HEK293 (cell line): Measurements from ENCODE around the gene CCDC141.

Source experiments
- CTCF ChIA-PET: fragments of 350-600 bp; formaldehyde crosslinking; extraction: SDS; loops from one replicate; lab custom pipeline; 2021; ENCODE audit warnings: antibody characterized with exemption; lab: Yijun Ruan, JAX
- POLR2A ChIA-PET: fragments of 300-600 bp; formaldehyde crosslinking; extraction: SDS; loops from one replicate; lab custom pipeline; 2020; ENCODE audit warnings: antibody characterized with exemption, inconsistent platforms; lab: Yijun Ruan, JAX
- H3K27ac ChIP-seq: fragments of 200-500 bp; sonication (Bioruptor generic); 2 replicates; pipeline ENCODE4 v1.5.1; 2014; ENCODE audit warnings: low read depth, low read length, control low read depth, inconsistent platforms; ENCODE audit errors: extremely low read depth
- H3K36me3 ChIP-seq, 2 experiments: fragments of 200-500 bp in 1 of 2; sonication (Bioruptor generic) in 1 of 2; 1 replicate in 1 of 2; 2 replicates in 1 of 2; pipeline ENCODE4 v1.5.1; 2014 to 2017; ENCODE audit warnings: inconsistent platforms in 2 of 2, low read length in 2 of 2; ENCODE audit not compliant: control insufficient read depth in 2 of 2, insufficient read depth in 1 of 2
- H3K4me1 ChIP-seq: fragments of 200-500 bp; sonication (Bioruptor generic); 2 replicates; pipeline ENCODE4 v1.5.1; 2014; ENCODE audit warnings: mild to moderate bottlenecking, low read length, inconsistent platforms; ENCODE audit not compliant: control insufficient read depth, insufficient read depth
- H3K4me3 ChIP-seq: 2 replicates; pipeline ENCODE4 v1.5.1; 2011; ENCODE audit warnings: low read depth, mild to moderate bottlenecking, control low read depth, low read length, moderate library complexity
- H3K9me3 ChIP-seq: fragments of 200-500 bp; sonication (Bioruptor generic); 2 replicates; pipeline ENCODE4 v1.5.1; 2014; ENCODE audit warnings: low read depth, low read length, inconsistent platforms; ENCODE audit not compliant: control insufficient read depth, insufficient read depth
- BCL11A ChIP-seq: fragments of 450-650 bp; formaldehyde crosslinking; IDR thresholded peaks from 2 replicates; pipeline ENCODE4 v1.5.1; 2016; ENCODE audit warnings: low read depth, missing biosample characterization, missing genetic modification characterization
- EGR2 ChIP-seq: fragments of 450-650 bp; formaldehyde crosslinking; IDR thresholded peaks from 2 replicates; pipeline ENCODE4 v1.5.1; 2016; ENCODE audit warnings: low read depth, missing biosample characterization, missing genetic modification characterization
- HIC1 ChIP-seq: fragments of 450-650 bp; formaldehyde crosslinking; IDR thresholded peaks from 2 replicates; pipeline ENCODE4 v1.5.1; 2016; ENCODE audit warnings: missing biosample characterization, missing genetic modification characterization
- HOXA7 ChIP-seq: sonication (generic); formaldehyde crosslinking; IDR thresholded peaks from 2 replicates; pipeline ENCODE4 v1.8.1; 2022; ENCODE audit warnings: missing genetic modification reagents, borderline replicate concordance
- PRDM1 ChIP-seq: fragments of 450-650 bp; formaldehyde crosslinking; IDR thresholded peaks from 2 replicates; pipeline ENCODE4; 2016; ENCODE audit warnings: missing biosample characterization, missing genetic modification characterization
- SP2 ChIP-seq: fragments of 450-650 bp; formaldehyde crosslinking; IDR thresholded peaks from 2 replicates; pipeline ENCODE4 v1.5.1; 2016; ENCODE audit warnings: missing biosample characterization, missing genetic modification characterization
- SP7 ChIP-seq: fragments of 450-650 bp; formaldehyde crosslinking; IDR thresholded peaks from 2 replicates; pipeline ENCODE4 v1.5.1; 2016; ENCODE audit warnings: missing biosample characterization, missing genetic modification characterization
- ZBTB48 ChIP-seq: fragments of 450-650 bp; formaldehyde crosslinking; IDR thresholded peaks from 2 replicates; pipeline ENCODE4 v1.5.1; 2016; ENCODE audit warnings: missing biosample characterization, missing genetic modification characterization
- ZEB2 ChIP-seq: fragments of 450-650 bp; formaldehyde crosslinking; IDR thresholded peaks from 2 replicates; pipeline ENCODE4 v1.5.1; 2016; ENCODE audit warnings: missing biosample characterization, missing genetic modification characterization
- ZFP41 ChIP-seq: fragments of 450-650 bp; formaldehyde crosslinking; IDR thresholded peaks from 2 replicates; pipeline ENCODE4 v1.5.1; 2016; ENCODE audit warnings: missing biosample characterization, missing genetic modification characterization, borderline replicate concordance
- ZNF138 ChIP-seq: fragments of 450-650 bp; formaldehyde crosslinking; IDR thresholded peaks from 2 replicates; pipeline ENCODE4 v1.5.1; 2016; ENCODE audit warnings: missing biosample characterization, missing genetic modification characterization, borderline replicate concordance
- ZNF175 ChIP-seq: fragments of 450-650 bp; formaldehyde crosslinking; IDR thresholded peaks from 2 replicates; pipeline ENCODE4 v1.5.1; 2016; ENCODE audit warnings: missing biosample characterization, missing genetic modification characterization
- ZNF19 ChIP-seq: fragments of 450-650 bp; formaldehyde crosslinking; IDR thresholded peaks from 2 replicates; pipeline ENCODE4; 2016; ENCODE audit warnings: missing biosample characterization, missing genetic modification characterization, low read depth
- ZNF223 ChIP-seq: fragments of 450-650 bp; formaldehyde crosslinking; IDR thresholded peaks from 2 replicates; pipeline ENCODE4 v1.5.1; 2016; ENCODE audit warnings: missing biosample characterization, missing genetic modification characterization
- ZNF23 ChIP-seq: fragments of 450-650 bp; formaldehyde crosslinking; IDR thresholded peaks from 2 replicates; pipeline ENCODE4 v1.5.1; 2016; ENCODE audit warnings: missing biosample characterization, missing genetic modification characterization, borderline replicate concordance
- ZNF24 ChIP-seq: fragments of 450-650 bp; formaldehyde crosslinking; IDR thresholded peaks from 2 replicates; pipeline ENCODE4 v1.5.1; 2016; ENCODE audit warnings: missing biosample characterization, missing genetic modification characterization
- ZNF580 ChIP-seq: fragments of 450-650 bp; formaldehyde crosslinking; IDR thresholded peaks from 2 replicates; pipeline ENCODE4 v1.5.1; 2016; ENCODE audit warnings: missing biosample characterization, missing genetic modification characterization
- ZNF585B ChIP-seq: fragments of 450-650 bp; formaldehyde crosslinking; IDR thresholded peaks from 2 replicates; pipeline ENCODE4 v1.5.1; 2016; ENCODE audit warnings: missing biosample characterization, missing genetic modification characterization
- ZNF664 ChIP-seq: fragments of 450-650 bp; formaldehyde crosslinking; IDR thresholded peaks from 2 replicates; pipeline ENCODE4 v1.5.1; 2016; ENCODE audit warnings: missing biosample characterization, missing genetic modification characterization
- ZNF670 ChIP-seq: fragments of 450-650 bp; formaldehyde crosslinking; IDR thresholded peaks from 2 replicates; pipeline ENCODE4 v1.5.1; 2016; ENCODE audit warnings: missing biosample characterization, missing genetic modification characterization, low read depth
- ZXDB ChIP-seq: fragments of 450-650 bp; formaldehyde crosslinking; IDR thresholded peaks from 2 replicates; pipeline ENCODE4 v1.5.1; 2016; ENCODE audit warnings: missing biosample characterization, missing genetic modification characterization
- TF ChIP-seq, protein P1 (sequence below): fragments of 450-650 bp; IDR thresholded peaks from 2 replicates; pipeline ENCODE4 v1.5.1; 2018; ENCODE audit warnings: missing biosample characterization, mild to moderate bottlenecking, missing genetic modification characterization
- TF ChIP-seq, protein P2 (sequence below): fragments of 450-650 bp; formaldehyde crosslinking; IDR thresholded peaks from 2 replicates; pipeline ENCODE4 v1.5.1; 2016; ENCODE audit warnings: missing biosample characterization, missing genetic modification characterization, low read depth
- TF ChIP-seq, protein P3 (sequence below): fragments of 450-650 bp; formaldehyde crosslinking; IDR thresholded peaks from 2 replicates; pipeline ENCODE4 v1.5.1; 2016; ENCODE audit warnings: missing biosample characterization, missing genetic modification characterization
- TF ChIP-seq, protein P4 (sequence below): fragments of 450-650 bp; formaldehyde crosslinking; IDR thresholded peaks from 2 replicates; pipeline ENCODE4 v1.5.1; 2016; ENCODE audit warnings: missing biosample characterization, missing genetic modification characterization

CCDC141 gene

GRCh38 chr2:178805457-178805856 is 244.5 kb downstream of the CCDC141 start:
- H3K9me3 ChIP-seq: no peaks in the 10 kb centered on the region
- POLR2A ChIA-PET: no interaction called here
- TF ChIP-seq ZEB2 (tag by site-specific recombination): no peak
- TF ChIP-seq, protein P1, sequence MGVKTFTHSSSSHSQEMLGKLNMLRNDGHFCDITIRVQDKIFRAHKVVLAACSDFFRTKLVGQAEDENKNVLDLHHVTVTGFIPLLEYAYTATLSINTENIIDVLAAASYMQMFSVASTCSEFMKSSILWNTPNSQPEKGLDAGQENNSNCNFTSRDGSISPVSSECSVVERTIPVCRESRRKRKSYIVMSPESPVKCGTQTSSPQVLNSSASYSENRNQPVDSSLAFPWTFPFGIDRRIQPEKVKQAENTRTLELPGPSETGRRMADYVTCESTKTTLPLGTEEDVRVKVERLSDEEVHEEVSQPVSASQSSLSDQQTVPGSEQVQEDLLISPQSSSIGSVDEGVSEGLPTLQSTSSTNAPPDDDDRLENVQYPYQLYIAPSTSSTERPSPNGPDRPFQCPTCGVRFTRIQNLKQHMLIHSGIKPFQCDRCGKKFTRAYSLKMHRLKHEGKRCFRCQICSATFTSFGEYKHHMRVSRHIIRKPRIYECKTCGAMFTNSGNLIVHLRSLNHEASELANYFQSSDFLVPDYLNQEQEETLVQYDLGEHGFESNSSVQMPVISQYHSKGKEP: no peak
- no peak for TF ChIP-seq ZBTB48 (tag by site-specific recombination)
- TF ChIP-seq ZNF19 (tag by site-specific recombination): no peak
- TF ChIP-seq, protein P2, sequence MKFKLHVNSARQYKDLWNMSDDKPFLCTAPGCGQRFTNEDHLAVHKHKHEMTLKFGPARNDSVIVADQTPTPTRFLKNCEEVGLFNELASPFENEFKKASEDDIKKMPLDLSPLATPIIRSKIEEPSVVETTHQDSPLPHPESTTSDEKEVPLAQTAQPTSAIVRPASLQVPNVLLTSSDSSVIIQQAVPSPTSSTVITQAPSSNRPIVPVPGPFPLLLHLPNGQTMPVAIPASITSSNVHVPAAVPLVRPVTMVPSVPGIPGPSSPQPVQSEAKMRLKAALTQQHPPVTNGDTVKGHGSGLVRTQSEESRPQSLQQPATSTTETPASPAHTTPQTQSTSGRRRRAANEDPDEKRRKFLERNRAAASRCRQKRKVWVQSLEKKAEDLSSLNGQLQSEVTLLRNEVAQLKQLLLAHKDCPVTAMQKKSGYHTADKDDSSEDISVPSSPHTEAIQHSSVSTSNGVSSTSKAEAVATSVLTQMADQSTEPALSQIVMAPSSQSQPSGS (tag by site-specific recombination): no peak
- TF ChIP-seq SP7 (tag by site-specific recombination): no peak
- TF ChIP-seq HOXA7 (CRISPR knock-in tag): no peak
- no peak for TF ChIP-seq ZNF585B
- H3K36me3 ChIP-seq: no peaks in the 10 kb centered on the region
- H3K4me3 ChIP-seq: no peak overlapping the region
- no peak overlapping the region for H3K27ac ChIP-seq
- H3K4me1 ChIP-seq: no peaks in the 10 kb centered on the region
- CTCF ChIA-PET: interaction anchor here (1.1 to 1.9 kb wide), 3 partner anchors 10 to 14 kb away, joined by 3 to 13 read pairs (median 6); no protein-coding TSS in a partner anchor

GRCh38 chr2:178804791-178805190 is 245.1 kb downstream of the CCDC141 start:
- H3K27ac ChIP-seq: no peak overlapping the region
- ChIA-PET CTCF (interaction anchor here (0.6 to 1.9 kb wide), 7 partner anchors 9 to 300 kb away, joined by 3 to 13 read pairs (median 3); no protein-coding TSS in a partner anchor), POLR2A (no interaction called here)
- no peak overlapping the region for H3K4me3 ChIP-seq
- no peak for TF ChIP-seq ZNF580 (tag by site-specific recombination)
- TF ChIP-seq, protein P3, sequence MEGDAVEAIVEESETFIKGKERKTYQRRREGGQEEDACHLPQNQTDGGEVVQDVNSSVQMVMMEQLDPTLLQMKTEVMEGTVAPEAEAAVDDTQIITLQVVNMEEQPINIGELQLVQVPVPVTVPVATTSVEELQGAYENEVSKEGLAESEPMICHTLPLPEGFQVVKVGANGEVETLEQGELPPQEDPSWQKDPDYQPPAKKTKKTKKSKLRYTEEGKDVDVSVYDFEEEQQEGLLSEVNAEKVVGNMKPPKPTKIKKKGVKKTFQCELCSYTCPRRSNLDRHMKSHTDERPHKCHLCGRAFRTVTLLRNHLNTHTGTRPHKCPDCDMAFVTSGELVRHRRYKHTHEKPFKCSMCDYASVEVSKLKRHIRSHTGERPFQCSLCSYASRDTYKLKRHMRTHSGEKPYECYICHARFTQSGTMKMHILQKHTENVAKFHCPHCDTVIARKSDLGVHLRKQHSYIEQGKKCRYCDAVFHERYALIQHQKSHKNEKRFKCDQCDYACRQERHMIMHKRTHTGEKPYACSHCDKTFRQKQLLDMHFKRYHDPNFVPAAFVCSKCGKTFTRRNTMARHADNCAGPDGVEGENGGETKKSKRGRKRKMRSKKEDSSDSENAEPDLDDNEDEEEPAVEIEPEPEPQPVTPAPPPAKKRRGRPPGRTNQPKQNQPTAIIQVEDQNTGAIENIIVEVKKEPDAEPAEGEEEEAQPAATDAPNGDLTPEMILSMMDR: 0 out of 2 replicates have a peak, but pooled peaks have one; percentile 18
- no peaks in the 10 kb centered on the region for H3K4me1 ChIP-seq
- H3K9me3 ChIP-seq: no peaks in the 10 kb centered on the region
- no peaks in the 10 kb centered on the region for H3K36me3 ChIP-seq

DNA sequence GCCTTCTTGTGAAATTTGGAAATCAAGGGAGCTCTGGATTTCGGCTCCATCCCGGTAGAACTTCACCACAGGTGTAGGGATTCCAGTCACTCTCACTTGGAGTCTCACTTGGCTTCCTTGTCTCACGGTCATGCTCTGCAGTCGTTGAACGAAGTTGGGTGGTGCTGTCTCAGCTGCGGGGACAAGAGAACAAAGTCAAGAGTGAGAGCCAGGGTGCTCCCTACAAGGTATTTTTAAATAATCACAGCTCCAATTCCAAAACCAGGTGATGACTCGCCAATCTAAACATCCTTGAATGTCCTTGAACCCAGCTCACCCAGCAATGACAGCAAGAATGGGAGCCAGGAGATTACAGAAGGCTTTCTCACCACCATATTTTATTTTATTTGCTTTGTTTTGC is 249.4 kb downstream of the CCDC141 start:
- no peaks in the 10 kb centered on the region for H3K4me1 ChIP-seq
- H3K4me3 ChIP-seq: no peak overlapping the region
- no peaks in the 10 kb centered on the region for H3K9me3 ChIP-seq
- H3K27ac ChIP-seq: no peak overlapping the region
- H3K36me3 ChIP-seq: no peaks in the 10 kb centered on the region
- POLR2A ChIA-PET: no interaction called here
- CTCF ChIA-PET: interaction anchor here (0.6 kb wide), 1 partner anchor 120 kb away, joined by 4 read pairs; no protein-coding TSS in a partner anchor
- no peak for TF ChIP-seq ZNF175 (tag by site-specific recombination)
- no peak for TF ChIP-seq ZXDB (tag by site-specific recombination)
- TF ChIP-seq EGR2 (tag by site-specific recombination): no peak
- TF ChIP-seq, protein P4, sequence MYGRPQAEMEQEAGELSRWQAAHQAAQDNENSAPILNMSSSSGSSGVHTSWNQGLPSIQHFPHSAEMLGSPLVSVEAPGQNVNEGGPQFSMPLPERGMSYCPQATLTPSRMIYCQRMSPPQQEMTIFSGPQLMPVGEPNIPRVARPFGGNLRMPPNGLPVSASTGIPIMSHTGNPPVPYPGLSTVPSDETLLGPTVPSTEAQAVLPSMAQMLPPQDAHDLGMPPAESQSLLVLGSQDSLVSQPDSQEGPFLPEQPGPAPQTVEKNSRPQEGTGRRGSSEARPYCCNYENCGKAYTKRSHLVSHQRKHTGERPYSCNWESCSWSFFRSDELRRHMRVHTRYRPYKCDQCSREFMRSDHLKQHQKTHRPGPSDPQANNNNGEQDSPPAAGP (tag by site-specific recombination): no peak
- no peak for TF ChIP-seq ZNF664 (tag by site-specific recombination)
- TF ChIP-seq HIC1: no peak
- no peak for TF ChIP-seq PRDM1
- no peak for TF ChIP-seq SP2 (tag by site-specific recombination)
- TF ChIP-seq BCL11A (tag by site-specific recombination): no peak
- no peak for TF ChIP-seq ZNF223 (tag by site-specific recombination)
- TF ChIP-seq ZFP41: no peak
- no peak for TF ChIP-seq ZNF24
- TF ChIP-seq ZNF23 (tag by site-specific recombination): no peak
- no peak for TF ChIP-seq ZNF138 (tag by site-specific recombination)
- no peak for TF ChIP-seq ZNF670 (tag by site-specific recombination)
